K562 (cell line): ENCODE measurements around the gene XRCC2.

Source experiments
- CEBPB ChIP-seq: fragments of 450-650 bp; IDR thresholded peaks from 2 replicates; pipeline ENCODE4 v1.6.1; 2016; ENCODE audit warnings: missing genetic modification characterization, missing compliant biosample characterization
- ELF4 ChIP-seq: fragments of 450-650 bp; formaldehyde crosslinking; IDR thresholded peaks from 2 replicates; pipeline ENCODE4 v1.4.0; 2022; ENCODE audit warnings: missing genetic modification characterization
- ETV6 ChIP-seq, 3 experiments: fragments of 150-350 bp in 1 of 3; sonication (generic) in 1 of 3; formaldehyde crosslinking in 1 of 3; IDR thresholded peaks; 2 replicates each; pipeline versions ENCODE4 v1.6.1 to v1.8.0; 2014 to 2022; ENCODE audit warnings: borderline replicate concordance in 2 of 3, low read depth in 2 of 3, antibody characterized with exemption in 1 of 3, low read length in 1 of 3, mild to moderate bottlenecking in 1 of 3, missing genetic modification reagents in 1 of 3
- GTF2F1 ChIP-seq: IDR thresholded peaks from 2 replicates; pipeline ENCODE4 v1.6.1; 2011; ENCODE audit warnings: low read depth, low read length, improper control_type of control experiment
- ZBTB33 ChIP-seq: sonication (generic); formaldehyde crosslinking; IDR thresholded peaks from 2 replicates; pipeline ENCODE4 v1.8.1; 2023; ENCODE audit warnings: mild to moderate bottlenecking, missing genetic modification reagents
- TF ChIP-seq, protein P1 (sequence below), 3 experiments: IDR thresholded peaks in 2 of 3; conservative IDR thresholded peaks in 1 of 3; 2 replicates each; pipeline ENCODE4 v1.5.1; 2011 to 2012; ENCODE audit warnings: low read length in 3 of 3, mild to moderate bottlenecking in 3 of 3, control low read depth in 2 of 3, improper control_type of control experiment in 1 of 3, inconsistent platforms in 1 of 3, low read depth in 1 of 3, mixed read lengths in 1 of 3, moderate library complexity in 1 of 3; ENCODE audit not compliant: insufficient read depth in 2 of 3

GRCh38 chr7:152669758-152670157 lies 6.2 kb downstream of the XRCC2 start:
- no peak for TF ChIP-seq CEBPB
- TF ChIP-seq, protein P1, sequence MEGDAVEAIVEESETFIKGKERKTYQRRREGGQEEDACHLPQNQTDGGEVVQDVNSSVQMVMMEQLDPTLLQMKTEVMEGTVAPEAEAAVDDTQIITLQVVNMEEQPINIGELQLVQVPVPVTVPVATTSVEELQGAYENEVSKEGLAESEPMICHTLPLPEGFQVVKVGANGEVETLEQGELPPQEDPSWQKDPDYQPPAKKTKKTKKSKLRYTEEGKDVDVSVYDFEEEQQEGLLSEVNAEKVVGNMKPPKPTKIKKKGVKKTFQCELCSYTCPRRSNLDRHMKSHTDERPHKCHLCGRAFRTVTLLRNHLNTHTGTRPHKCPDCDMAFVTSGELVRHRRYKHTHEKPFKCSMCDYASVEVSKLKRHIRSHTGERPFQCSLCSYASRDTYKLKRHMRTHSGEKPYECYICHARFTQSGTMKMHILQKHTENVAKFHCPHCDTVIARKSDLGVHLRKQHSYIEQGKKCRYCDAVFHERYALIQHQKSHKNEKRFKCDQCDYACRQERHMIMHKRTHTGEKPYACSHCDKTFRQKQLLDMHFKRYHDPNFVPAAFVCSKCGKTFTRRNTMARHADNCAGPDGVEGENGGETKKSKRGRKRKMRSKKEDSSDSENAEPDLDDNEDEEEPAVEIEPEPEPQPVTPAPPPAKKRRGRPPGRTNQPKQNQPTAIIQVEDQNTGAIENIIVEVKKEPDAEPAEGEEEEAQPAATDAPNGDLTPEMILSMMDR (IDR thresholded peaks at IDR 0.05 in 2 of 3, conservative IDR thresholded peaks at IDR 0.05 in 1 of 3; ENCODE audit: insufficient read depth in 2 of 3, low read depth in 1 of 3, low read length in 3 of 3), result no peak
- TF ChIP-seq GTF2F1, result no peak
- TF ChIP-seq ETV6 (IDR thresholded peaks at IDR 0.05; ENCODE audit: borderline replicate concordance in 1 of 2, low read depth in 2 of 2, low read length in 1 of 2), result no peak
- TF ChIP-seq ETV6 (CRISPR knock-in tag; IDR thresholded peaks at IDR 0.05; ENCODE audit: borderline replicate concordance), result no peak
- no peak for TF ChIP-seq ZBTB33 (CRISPR knock-in tag)
- TF ChIP-seq ELF4, result no peak
